Colonic mucosa (tissue), 4 donors: ENCODE data around the gene ODR4. TPM values are rescaled to one million over a fixed set of nuclear protein-coding genes. Genes with fewer than 3 reads are reported as not detected.
"Not testable (repeated sequence)": the region's sequence is repeated elsewhere in the genome, so short reads cannot be mapped to it uniquely, and the experiment has no call there.

Source experiments
- DNase-seq: peaks from one replicate; pipeline ENCODE4 v3.0.0-alpha.2; 2020
- H3K27ac ChIP-seq: fragments of 200-600 bp; one replicate; pipeline ENCODE4 v1.8.0; 2021
- H3K27me3 ChIP-seq: fragments of 200-600 bp; one replicate; pipeline ENCODE4 v1.8.0; 2021
- H3K36me3 ChIP-seq: fragments of 200-600 bp; one replicate; pipeline ENCODE4 v1.8.0; 2021
- H3K4me1 ChIP-seq: fragments of 200-600 bp; one replicate; pipeline ENCODE4 v1.8.0; 2021; ENCODE audit warnings: mild to moderate bottlenecking
- H3K4me3 ChIP-seq: fragments of 200-600 bp; one replicate; pipeline ENCODE4 v1.8.0; 2021
- H3K9ac ChIP-seq, 2 donors: one replicate each; pipeline ENCODE4 v1.7.0; 2013; ENCODE audit warnings: control low read depth in 2 of 2, low read depth in 2 of 2, low read length in 2 of 2
- H3K9me3 ChIP-seq: fragments of 200-600 bp; one replicate; pipeline ENCODE4 v1.8.0; 2021
- intact Hi-C: fragments of 100-400 bp; cut with DNase I; formaldehyde crosslinking; loops from one replicate; pipeline ENCODE4 v1.14.1; 2022
- total RNA-seq, 2 donors: library from RNA; stranded (reverse); fragmentation: NEBNext Ultra II Directional in 1 of 2; extraction: Animal tissue kit (Norgen Biotek cat#: 25700) in 1 of 2; gene quantifications; one replicate each; pipeline ENCODE4 v1.2.1, GENCODE V29; 2021
- TF ChIP-seq, protein P1 (sequence below): fragments of 200-600 bp; IDR thresholded peaks from one replicate; pipeline ENCODE4 v1.8.0; 2022; ENCODE audit warnings: antibody characterized with exemption, mild to moderate bottlenecking
- donor health status: healthy.
- donor health status: DM: no; HTN: no; CAD: no.
- donor health status: DM: no; HTN: no; CAD: no.

ODR4 gene
- total RNA-seq, 2 donors from 2014 or later, result 17.6 to 21.4 TPM

DNA sequence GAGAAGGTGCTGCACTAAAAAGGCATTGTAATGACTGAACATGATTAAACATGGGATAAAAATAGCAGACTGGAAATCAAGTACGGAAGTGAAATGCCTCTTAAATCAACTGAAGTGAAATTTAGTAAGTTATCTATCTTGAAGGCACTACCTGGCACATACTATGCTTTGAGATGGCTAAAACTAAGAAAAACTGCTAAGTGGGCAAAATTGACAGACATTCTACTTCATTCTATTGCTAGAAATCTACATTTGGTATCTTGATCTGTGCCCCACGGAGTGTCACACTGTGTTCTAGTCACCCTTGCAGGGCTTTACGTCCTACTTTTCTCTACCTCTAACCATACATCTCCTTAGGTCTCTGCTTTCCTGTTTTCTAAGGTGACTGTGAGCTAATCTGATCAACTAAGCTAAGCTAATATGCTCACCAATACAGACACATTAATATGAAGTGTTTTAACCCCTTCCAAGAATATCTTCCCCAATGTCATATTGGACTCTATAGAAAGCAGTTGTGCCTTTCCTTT is 81.2 kb downstream of the ODR4 start:
- TF ChIP-seq, protein P1, sequence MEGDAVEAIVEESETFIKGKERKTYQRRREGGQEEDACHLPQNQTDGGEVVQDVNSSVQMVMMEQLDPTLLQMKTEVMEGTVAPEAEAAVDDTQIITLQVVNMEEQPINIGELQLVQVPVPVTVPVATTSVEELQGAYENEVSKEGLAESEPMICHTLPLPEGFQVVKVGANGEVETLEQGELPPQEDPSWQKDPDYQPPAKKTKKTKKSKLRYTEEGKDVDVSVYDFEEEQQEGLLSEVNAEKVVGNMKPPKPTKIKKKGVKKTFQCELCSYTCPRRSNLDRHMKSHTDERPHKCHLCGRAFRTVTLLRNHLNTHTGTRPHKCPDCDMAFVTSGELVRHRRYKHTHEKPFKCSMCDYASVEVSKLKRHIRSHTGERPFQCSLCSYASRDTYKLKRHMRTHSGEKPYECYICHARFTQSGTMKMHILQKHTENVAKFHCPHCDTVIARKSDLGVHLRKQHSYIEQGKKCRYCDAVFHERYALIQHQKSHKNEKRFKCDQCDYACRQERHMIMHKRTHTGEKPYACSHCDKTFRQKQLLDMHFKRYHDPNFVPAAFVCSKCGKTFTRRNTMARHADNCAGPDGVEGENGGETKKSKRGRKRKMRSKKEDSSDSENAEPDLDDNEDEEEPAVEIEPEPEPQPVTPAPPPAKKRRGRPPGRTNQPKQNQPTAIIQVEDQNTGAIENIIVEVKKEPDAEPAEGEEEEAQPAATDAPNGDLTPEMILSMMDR, result no peak
- Histone ChIP-seq H3K4me3 (no peak overlapping the region), H3K36me3 (no peaks in the 10 kb centered on the region)

DNA sequence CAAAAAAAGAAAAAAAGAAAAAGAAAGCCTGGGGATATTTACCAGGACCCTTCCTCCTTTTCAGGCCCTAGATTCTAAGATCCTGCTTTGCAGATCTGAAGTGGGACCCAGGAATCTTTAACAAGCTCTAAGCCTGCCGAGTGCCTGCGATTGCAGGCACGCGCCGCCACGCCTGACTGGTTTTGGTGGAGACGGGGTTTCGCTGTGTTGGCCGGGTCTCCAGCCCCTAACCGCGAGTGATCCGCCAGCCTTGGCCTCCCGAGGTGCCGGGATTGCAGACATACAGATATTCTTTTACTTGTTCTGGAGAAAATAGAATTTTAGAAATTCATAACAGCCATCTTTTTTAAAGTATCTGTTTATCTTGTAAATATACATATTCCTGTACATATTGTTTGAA is 83.5 kb downstream of the ODR4 start:
- intact Hi-C loops, DNase-seq, H3K9ac ChIP-seq, H3K27me3 ChIP-seq, H3K9me3 ChIP-seq, H3K27ac ChIP-seq, H3K36me3 ChIP-seq, H3K4me1 ChIP-seq, H3K4me3 ChIP-seq: not testable (repeated sequence)

More for the DNA sequence above, 81.2 kb downstream of the ODR4 start:
- H3K27me3 ChIP-seq, result no peaks in the 10 kb centered on the region
- no peaks in the 10 kb centered on the region for H3K4me1 ChIP-seq
- H3K9ac ChIP-seq, result no peak overlapping the region
- H3K27ac ChIP-seq, result no peak overlapping the region
- intact Hi-C loops, result no loop called here
- no peak for DNase-seq
- no peaks in the 10 kb centered on the region for H3K9me3 ChIP-seq

GRCh38 chr1:186461014-186461413 is 85.4 kb downstream of the ODR4 start, which contains the start of gene PDC:
Gene PDC (minus strand): TSS chr1:186461114. CDS start chr1:186449459, 11,655 bp downstream.
- intact Hi-C loops, result no loop called here
- no peaks in the 10 kb centered on the region for H3K9me3 ChIP-seq
- H3K27ac ChIP-seq, result no peak within 1 kb of the TSS
- H3K36me3 ChIP-seq, result no peaks in the 10 kb centered on the region
- no peak within 1 kb of the TSS for H3K9ac ChIP-seq
- no peaks in the 10 kb centered on the region for H3K4me1 ChIP-seq
- no peak for DNase-seq
- H3K27me3 ChIP-seq, result no peaks in the 10 kb centered on the region
- TF ChIP-seq, protein P1, result no peak
- H3K4me3 ChIP-seq, result no peak within 1 kb of the TSS

- TF ChIP-seq, protein P1, result no peak
- H3K4me1 ChIP-seq, result no peaks in the 10 kb centered on the region
- H3K27me3 ChIP-seq, result no peaks in the 10 kb centered on the region
- no peak overlapping the region for H3K9ac ChIP-seq
- H3K9me3 ChIP-seq, result no peaks in the 10 kb centered on the region
- no peak for DNase-seq
- no peaks in the 10 kb centered on the region for H3K36me3 ChIP-seq
- no peak overlapping the region for H3K4me3 ChIP-seq
- intact Hi-C loops, result no loop called here
- H3K27ac ChIP-seq, result no peak overlapping the region
These were observed 87.9 kb downstream of the ODR4 start for GRCh38 chr1:186463511-186463910.

DNA sequence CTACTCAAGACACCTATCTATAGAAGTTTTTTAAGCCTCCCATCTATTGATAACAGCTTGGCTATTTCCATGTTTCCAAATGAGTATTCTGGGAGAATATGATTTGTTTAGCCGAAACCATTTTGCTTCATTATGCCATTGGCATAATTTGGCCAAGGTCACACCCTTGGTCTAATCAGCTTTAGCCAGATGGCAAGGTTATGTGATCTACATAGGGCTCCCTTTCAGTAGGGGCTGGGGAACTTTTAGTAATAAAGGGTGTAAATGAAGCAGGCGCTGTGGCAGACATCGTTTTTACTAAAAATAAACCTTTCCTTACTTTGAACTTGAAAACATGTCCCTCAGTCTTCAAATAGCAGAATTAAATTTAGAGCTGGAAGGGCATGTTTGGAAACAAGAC is 88.3 kb downstream of the ODR4 start:
- intact Hi-C loops, result no loop called here
- H3K27ac ChIP-seq, result no peak overlapping the region
- H3K27me3 ChIP-seq, result no peaks in the 10 kb centered on the region
- no peaks in the 10 kb centered on the region for H3K9me3 ChIP-seq
- DNase-seq, result no peak
- no peaks in the 10 kb centered on the region for H3K36me3 ChIP-seq
- no peaks in the 10 kb centered on the region for H3K4me1 ChIP-seq
- no peak overlapping the region for H3K9ac ChIP-seq
- TF ChIP-seq, protein P1, result no peak
- H3K4me3 ChIP-seq, result no peak overlapping the region

DNA sequence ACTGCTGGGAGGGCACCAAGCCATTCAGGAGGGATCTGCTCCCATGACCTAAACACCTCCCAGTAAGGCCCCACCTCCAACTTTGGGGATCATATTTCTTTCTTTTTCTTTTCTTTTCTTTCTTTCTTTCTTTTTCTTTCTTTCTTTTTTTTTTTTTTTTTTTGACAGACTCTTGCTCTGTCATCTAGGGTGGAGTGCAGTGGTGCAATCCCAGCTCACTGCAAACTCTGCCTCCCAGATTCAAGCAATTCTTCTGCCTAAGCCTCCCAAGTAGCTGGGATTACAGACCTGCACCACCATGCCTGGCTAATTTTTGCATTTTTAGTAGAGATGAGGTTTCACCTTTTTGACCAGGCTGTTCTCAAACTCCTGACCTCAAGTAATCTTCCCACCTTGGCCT is 89.9 kb downstream of the ODR4 start:
- H3K27me3 ChIP-seq, H3K36me3 ChIP-seq, H3K9ac ChIP-seq, H3K9me3 ChIP-seq, H3K4me1 ChIP-seq, DNase-seq, H3K4me3 ChIP-seq, H3K27ac ChIP-seq, intact Hi-C loops: not testable (repeated sequence)
